ENCODE measurements around the gene GALNTL6. TPM values are rescaled to one million over a fixed set of nuclear protein-coding genes. Genes with fewer than 3 reads are reported as not detected.

Gene GALNTL6
- total and polyA plus RNA-seq, 2 experiments from 2014 or later = 0.38 to 0.40 TPM

DNA sequence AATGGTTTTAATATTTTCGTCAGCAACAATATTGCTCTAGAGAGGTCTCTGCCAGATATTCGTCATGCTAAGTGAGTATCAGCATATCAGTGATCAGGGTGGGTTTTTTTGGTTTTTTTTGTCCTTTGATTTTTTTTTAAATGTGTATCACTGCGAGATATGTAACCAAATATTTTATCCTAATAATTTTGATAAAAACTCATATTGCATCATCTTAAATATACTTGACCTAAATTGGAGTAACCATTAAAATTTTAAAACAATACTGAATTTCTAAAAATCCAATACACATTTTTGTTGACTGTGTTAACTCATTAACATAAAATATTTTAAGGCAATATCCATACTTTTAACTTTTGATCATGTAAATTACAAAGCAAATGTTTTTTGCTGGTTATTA, 498.5 kb downstream of the GALNTL6 start:
- TF ChIP-seq STAT1 (IDR thresholded peaks at IDR 0.05; ENCODE audit: unreplicated experiment) (no peak), CREB1 (CRISPR knock-in tag; IDR thresholded peaks at IDR 0.05; ENCODE audit: low read depth) (no peak), EZH2 (IDR thresholded peaks at IDR 0.05; ENCODE audit: low read depth, unreplicated experiment) (no peak), NANOG (IDR thresholded peaks at IDR 0.05; ENCODE audit: borderline replicate concordance) (no peak)
- TF ChIP-seq, protein P1, sequence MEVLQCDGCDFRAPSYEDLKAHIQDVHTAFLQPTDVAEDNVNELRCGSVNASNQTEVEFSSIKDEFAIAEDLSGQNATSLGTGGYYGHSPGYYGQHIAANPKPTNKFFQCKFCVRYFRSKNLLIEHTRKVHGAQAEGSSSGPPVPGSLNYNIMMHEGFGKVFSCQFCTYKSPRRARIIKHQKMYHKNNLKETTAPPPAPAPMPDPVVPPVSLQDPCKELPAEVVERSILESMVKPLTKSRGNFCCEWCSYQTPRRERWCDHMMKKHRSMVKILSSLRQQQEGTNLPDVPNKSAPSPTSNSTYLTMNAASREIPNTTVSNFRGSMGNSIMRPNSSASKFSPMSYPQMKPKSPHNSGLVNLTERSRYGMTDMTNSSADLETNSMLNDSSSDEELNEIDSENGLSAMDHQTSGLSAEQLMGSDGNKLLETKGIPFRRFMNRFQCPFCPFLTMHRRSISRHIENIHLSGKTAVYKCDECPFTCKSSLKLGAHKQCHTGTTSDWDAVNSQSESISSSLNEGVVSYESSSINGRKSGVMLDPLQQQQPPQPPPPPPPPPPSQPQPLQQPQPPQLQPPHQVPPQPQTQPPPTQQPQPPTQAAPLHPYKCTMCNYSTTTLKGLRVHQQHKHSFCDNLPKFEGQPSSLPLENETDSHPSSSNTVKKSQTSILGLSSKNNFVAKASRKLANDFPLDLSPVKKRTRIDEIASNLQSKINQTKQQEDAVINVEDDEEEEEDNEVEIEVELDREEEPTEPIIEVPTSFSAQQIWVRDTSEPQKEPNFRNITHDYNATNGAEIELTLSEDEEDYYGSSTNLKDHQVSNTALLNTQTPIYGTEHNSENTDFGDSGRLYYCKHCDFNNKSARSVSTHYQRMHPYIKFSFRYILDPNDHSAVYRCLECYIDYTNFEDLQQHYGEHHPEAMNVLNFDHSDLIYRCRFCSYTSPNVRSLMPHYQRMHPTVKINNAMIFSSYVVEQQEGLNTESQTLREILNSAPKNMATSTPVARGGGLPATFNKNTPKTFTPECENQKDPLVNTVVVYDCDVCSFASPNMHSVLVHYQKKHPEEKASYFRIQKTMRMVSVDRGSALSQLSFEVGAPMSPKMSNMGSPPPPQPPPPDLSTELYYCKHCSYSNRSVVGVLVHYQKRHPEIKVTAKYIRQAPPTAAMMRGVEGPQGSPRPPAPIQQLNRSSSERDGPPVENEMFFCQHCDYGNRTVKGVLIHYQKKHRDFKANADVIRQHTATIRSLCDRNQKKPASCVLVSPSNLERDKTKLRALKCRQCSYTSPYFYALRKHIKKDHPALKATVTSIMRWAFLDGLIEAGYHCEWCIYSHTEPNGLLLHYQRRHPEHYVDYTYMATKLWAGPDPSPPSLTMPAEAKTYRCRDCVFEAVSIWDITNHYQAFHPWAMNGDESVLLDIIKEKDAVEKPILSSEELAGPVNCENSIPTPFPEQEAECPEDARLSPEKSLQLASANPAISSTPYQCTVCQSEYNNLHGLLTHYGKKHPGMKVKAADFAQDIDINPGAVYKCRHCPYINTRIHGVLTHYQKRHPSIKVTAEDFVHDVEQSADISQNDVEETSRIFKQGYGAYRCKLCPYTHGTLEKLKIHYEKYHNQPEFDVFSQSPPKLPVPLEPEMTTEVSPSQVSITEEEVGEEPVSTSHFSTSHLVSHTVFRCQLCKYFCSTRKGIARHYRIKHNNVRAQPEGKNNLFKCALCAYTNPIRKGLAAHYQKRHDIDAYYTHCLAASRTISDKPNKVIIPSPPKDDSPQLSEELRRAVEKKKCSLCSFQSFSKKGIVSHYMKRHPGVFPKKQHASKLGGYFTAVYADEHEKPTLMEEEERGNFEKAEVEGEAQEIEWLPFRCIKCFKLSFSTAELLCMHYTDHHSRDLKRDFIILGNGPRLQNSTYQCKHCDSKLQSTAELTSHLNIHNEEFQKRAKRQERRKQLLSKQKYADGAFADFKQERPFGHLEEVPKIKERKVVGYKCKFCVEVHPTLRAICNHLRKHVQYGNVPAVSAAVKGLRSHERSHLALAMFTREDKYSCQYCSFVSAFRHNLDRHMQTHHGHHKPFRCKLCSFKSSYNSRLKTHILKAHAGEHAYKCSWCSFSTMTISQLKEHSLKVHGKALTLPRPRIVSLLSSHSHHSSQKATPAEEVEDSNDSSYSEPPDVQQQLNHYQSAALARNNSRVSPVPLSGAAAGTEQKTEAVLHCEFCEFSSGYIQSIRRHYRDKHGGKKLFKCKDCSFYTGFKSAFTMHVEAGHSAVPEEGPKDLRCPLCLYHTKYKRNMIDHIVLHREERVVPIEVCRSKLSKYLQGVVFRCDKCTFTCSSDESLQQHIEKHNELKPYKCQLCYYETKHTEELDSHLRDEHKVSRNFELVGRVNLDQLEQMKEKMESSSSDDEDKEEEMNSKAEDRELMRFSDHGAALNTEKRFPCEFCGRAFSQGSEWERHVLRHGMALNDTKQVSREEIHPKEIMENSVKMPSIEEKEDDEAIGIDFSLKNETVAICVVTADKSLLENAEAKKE (CRISPR knock-in tag; IDR thresholded peaks at IDR 0.05) = no peak
- ATAC-seq = no peak
- H3K9me2 ChIP-seq (ENCODE audit: insufficient read depth) = no peaks in the 10 kb centered on the region

DNA sequence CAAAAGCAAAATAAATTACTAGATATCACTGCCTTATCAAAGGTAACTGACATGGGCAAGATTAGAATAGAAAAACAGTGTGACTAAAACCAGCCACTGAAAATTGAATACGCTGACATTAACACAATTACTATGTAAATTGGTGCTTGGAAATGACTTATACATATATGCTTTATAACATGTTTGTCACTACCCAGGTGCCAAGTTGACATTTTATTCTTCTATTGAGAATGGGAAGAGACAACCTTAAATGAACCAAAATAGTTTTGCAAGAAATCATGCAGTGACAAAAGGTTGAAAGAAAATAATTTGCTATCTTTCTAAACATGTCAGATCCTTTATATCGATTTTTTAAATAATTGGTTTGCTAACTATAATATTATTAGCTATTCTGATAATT, 510.1 kb downstream of the GALNTL6 start:
- Histone ChIP-seq H3F3A (replicated peaks; ENCODE audit: low read depth) (no peaks in the 10 kb centered on the region), H3K27ac (ENCODE audit: low read depth) (no peak overlapping the region), H3K27me3 (ENCODE audit: insufficient read depth) (no peaks in the 10 kb centered on the region), H3K79me2 (replicated peaks; ENCODE audit: insufficient read depth) (no peaks in the 10 kb centered on the region), H2AFZ (no peak overlapping the region), H3K36me3 (ENCODE audit: insufficient read depth) (no peaks in the 10 kb centered on the region), H3K4me3 (no peak overlapping the region), H3K9me2 (ENCODE audit: insufficient read depth) (peaks cover 3% of the 10 kb centered on the region; the same call in 1 of the 2 replicates), H3K4me2 (no peak overlapping the region), H4K20me1 (replicated peaks; ENCODE audit: insufficient read depth) (no peaks in the 10 kb centered on the region), H3K4me1 (ENCODE audit: insufficient read depth) (no peaks in the 10 kb centered on the region)
- Mint-ChIP-seq H3K36me3 (ENCODE audit: low read depth) (no peaks in the 10 kb centered on the region), H3K27ac (no peak overlapping the region), H3K27me3 (ENCODE audit: insufficient read depth, low read depth, poor library complexity) (no peaks in the 10 kb centered on the region), H3K4me3 (no peak overlapping the region), H3K9me3 (no peaks in the 10 kb centered on the region), H3K4me1 (peaks cover 5% of the 10 kb centered on the region; the same call in 2 of the 3 replicates)
- no peak for DNase-seq (ENCODE audit: low spot score)
- no peak for ATAC-seq
- TF ChIP-seq, protein P2, sequence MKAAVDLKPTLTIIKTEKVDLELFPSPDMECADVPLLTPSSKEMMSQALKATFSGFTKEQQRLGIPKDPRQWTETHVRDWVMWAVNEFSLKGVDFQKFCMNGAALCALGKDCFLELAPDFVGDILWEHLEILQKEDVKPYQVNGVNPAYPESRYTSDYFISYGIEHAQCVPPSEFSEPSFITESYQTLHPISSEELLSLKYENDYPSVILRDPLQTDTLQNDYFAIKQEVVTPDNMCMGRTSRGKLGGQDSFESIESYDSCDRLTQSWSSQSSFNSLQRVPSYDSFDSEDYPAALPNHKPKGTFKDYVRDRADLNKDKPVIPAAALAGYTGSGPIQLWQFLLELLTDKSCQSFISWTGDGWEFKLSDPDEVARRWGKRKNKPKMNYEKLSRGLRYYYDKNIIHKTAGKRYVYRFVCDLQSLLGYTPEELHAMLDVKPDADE (IDR thresholded peaks at IDR 0.05) = no peak
- TF ChIP-seq ZNF114 (CRISPR knock-in tag; IDR thresholded peaks at IDR 0.05) (no peak), POLR2AphosphoS5 (IDR thresholded peaks at IDR 0.05; ENCODE audit: low read depth) (no peak)
- TF ChIP-seq, protein P3, sequence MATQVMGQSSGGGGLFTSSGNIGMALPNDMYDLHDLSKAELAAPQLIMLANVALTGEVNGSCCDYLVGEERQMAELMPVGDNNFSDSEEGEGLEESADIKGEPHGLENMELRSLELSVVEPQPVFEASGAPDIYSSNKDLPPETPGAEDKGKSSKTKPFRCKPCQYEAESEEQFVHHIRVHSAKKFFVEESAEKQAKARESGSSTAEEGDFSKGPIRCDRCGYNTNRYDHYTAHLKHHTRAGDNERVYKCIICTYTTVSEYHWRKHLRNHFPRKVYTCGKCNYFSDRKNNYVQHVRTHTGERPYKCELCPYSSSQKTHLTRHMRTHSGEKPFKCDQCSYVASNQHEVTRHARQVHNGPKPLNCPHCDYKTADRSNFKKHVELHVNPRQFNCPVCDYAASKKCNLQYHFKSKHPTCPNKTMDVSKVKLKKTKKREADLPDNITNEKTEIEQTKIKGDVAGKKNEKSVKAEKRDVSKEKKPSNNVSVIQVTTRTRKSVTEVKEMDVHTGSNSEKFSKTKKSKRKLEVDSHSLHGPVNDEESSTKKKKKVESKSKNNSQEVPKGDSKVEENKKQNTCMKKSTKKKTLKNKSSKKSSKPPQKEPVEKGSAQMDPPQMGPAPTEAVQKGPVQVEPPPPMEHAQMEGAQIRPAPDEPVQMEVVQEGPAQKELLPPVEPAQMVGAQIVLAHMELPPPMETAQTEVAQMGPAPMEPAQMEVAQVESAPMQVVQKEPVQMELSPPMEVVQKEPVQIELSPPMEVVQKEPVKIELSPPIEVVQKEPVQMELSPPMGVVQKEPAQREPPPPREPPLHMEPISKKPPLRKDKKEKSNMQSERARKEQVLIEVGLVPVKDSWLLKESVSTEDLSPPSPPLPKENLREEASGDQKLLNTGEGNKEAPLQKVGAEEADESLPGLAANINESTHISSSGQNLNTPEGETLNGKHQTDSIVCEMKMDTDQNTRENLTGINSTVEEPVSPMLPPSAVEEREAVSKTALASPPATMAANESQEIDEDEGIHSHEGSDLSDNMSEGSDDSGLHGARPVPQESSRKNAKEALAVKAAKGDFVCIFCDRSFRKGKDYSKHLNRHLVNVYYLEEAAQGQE (IDR thresholded peaks at IDR 0.05; ENCODE audit: unreplicated experiment) = no peak

More for the DNA sequence above, 498.5 kb downstream of the GALNTL6 start:
- Histone ChIP-seq H3K27me3 (ENCODE audit: insufficient read depth) (no peaks in the 10 kb centered on the region), H3K79me2 (replicated peaks; ENCODE audit: insufficient read depth) (no peaks in the 10 kb centered on the region), H2AFZ (no peak overlapping the region), H3K4me2 (no peak overlapping the region), H3K27ac (ENCODE audit: low read depth) (no peak overlapping the region), H3K4me3 (no peak overlapping the region), H3K4me1 (ENCODE audit: insufficient read depth) (no peaks in the 10 kb centered on the region), H3K36me3 (ENCODE audit: insufficient read depth) (no peaks in the 10 kb centered on the region), H4K20me1 (replicated peaks; ENCODE audit: insufficient read depth) (no peaks in the 10 kb centered on the region), H3F3A (replicated peaks; ENCODE audit: low read depth) (no peaks in the 10 kb centered on the region)
- H3K4me3 Mint-ChIP-seq = no peak overlapping the region
- no peak for DNase-seq (ENCODE audit: low spot score)
- H3K36me3 Mint-ChIP-seq (ENCODE audit: low read depth) = no peaks in the 10 kb centered on the region
- H3K9me3 Mint-ChIP-seq = no peaks in the 10 kb centered on the region
- H3K4me1 Mint-ChIP-seq = no peaks in the 10 kb centered on the region
- H3K27me3 Mint-ChIP-seq (ENCODE audit: insufficient read depth, low read depth, poor library complexity) = no peaks in the 10 kb centered on the region
- no peak overlapping the region for H3K27ac Mint-ChIP-seq
